Measurements from ENCODE around the gene EPHA1.

The EPHA1 gene

DNA sequence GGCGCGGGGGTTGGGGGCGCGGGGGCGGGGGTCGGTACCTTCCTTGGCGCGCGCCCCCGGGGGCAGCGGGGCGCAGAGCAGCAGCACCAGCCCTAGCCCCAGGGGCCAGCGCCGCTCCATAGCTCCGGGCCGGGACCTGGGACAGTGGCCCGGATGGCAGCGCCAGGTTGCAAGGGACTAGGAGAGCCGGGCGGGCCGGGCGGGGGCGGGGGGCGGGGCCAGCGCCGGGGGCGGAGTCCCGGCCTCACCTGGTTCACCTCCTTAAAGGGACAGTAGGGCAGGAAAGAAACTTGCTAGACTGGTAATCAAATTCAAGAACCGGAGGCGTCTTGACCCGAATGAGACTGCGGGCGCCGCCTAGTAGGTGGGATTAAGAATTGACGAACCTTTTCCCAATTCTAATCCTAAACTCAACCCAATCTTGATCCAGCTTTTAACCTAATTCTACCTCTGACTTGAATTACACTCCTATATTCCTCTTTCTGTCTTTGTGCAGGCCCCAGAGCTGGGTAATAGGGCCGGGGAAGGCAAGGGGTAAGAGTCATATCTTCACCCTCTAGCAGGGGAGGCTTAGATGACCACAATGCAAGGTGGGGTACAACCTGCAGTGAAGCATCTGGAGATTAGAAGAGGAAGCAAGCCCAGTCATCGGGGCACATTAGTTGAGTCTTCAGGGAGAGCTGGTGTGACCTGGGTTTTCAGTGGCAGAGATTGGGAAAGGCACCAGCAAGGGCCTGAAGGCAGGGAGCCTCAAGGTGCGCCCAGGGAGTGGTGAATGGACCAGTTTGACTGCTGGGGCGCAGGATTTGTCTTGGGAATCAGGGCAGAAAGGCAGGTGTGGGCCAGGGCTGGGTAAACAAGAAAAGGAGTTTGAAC, at the start of gene EPHA1:
Gene EPHA1, minus strand, starts transcription at position 171 of the 876 bp plus-strand sequence. Its CDS starts 51 bp downstream, at position 120.
- Histone ChIP-seq H3K4me1 (ENCODE audit: control insufficient read depth, insufficient read depth, low read length) (peaks cover 20% of the 10 kb centered on the region), H3K4me3 (ENCODE audit: low read length) (peak within 1 kb of the TSS; percentile 74), H3K27ac (ENCODE audit: low read length) (no peak within 1 kb of the TSS), H3K9me3 (ENCODE audit: control insufficient read depth, insufficient read depth, low read length) (no peaks in the 10 kb centered on the region), H3K36me3 (ENCODE audit: control insufficient read depth, insufficient read depth, low read length) (peaks cover 9% of the 10 kb centered on the region; the same call in 1 of the 2 replicates), H3K27me3 (ENCODE audit: control insufficient read depth, insufficient read depth, low read length) (no peaks in the 10 kb centered on the region)
- DNase-seq (ENCODE audit: low read depth, low spot score): peak; percentile 77
- WGBS (ENCODE audit: insufficient coverage, insufficient read length): no CpG with 5 or more reads among the region's 39 CpGs

DNA sequence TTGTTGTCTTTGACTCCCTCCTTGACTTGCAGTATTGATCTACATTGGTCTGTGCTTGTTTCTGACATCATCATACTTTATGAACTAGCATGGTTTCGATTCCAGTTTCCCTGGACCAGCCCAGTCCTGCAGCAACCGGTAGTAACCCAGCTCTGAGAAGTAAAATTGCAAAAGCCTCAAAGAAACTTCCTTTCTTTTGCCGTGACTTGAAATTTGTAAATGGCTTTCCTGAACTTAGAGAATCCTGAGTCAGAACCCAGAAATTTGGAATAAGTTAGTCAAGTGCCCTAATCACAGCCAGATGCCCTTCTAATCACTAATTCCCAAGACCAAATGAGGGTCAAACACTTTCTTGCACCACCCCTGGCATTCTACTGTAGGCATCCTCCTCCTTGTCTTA, 49.6 kb upstream of the EPHA1 start:
- no CpG with 5 or more reads among the region's 3 CpGs for WGBS (ENCODE audit: insufficient coverage, insufficient read length)
- Histone ChIP-seq H3K4me3 (ENCODE audit: low read length) (no peak overlapping the region), H3K4me1 (ENCODE audit: control insufficient read depth, insufficient read depth, low read length) (no peaks in the 10 kb centered on the region), H3K9me3 (ENCODE audit: control insufficient read depth, insufficient read depth, low read length) (peaks cover 1% of the 10 kb centered on the region; the same call in 1 of the 2 replicates), H3K36me3 (ENCODE audit: control insufficient read depth, insufficient read depth, low read length) (no peaks in the 10 kb centered on the region), H3K27me3 (ENCODE audit: control insufficient read depth, insufficient read depth, low read length) (no peaks in the 10 kb centered on the region), H3K27ac (ENCODE audit: low read length) (no peak overlapping the region)
- no peak for DNase-seq (ENCODE audit: low read depth, low spot score)

DNA sequence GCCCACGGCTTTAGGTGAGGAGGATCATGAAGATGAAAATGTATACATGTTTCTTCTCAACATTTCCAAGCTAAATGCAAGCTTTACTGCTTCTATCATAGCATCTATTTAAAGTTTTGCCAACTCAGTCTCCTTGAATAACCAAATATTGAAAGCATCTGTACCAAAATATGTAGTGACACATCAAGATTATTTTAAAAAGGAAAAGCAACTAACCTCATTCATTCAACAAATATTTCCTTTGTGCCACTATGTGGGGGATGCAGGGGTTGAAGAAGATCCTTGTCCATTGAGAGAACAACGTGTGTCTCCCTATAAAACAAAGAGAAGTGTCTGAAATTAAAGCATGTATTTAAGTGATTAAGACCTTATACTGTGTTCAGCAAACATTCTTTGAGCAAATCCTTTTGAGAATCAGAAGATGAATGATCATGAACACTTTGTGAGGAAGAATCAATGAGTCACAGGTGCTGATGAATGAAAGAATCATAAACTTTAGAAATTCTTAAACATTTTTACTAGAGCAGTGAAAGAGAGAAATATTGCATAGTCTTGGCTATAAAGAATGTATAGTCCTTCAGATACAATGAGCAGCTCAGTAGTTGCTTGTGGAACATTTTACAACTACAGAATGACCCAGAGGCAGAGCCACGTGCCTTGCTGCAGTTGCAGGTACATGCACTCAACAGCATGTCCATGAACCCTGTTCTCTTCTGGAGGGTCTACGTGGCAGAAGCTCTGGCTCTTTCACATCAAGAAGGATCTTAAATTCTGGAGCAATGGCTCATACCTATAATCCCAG, 48.5 kb upstream of the EPHA1 start:
- Histone ChIP-seq H3K27ac (ENCODE audit: low read length) (no peak overlapping the region), H3K4me3 (ENCODE audit: low read length) (no peak overlapping the region), H3K4me1 (ENCODE audit: control insufficient read depth, insufficient read depth, low read length) (no peaks in the 10 kb centered on the region), H3K36me3 (ENCODE audit: control insufficient read depth, insufficient read depth, low read length) (no peaks in the 10 kb centered on the region), H3K9me3 (ENCODE audit: control insufficient read depth, insufficient read depth, low read length) (peaks cover 1% of the 10 kb centered on the region; the same call in 1 of the 2 replicates), H3K27me3 (ENCODE audit: control insufficient read depth, insufficient read depth, low read length) (no peaks in the 10 kb centered on the region)
- DNase-seq (ENCODE audit: low read depth, low spot score): no peak
- no CpG with 5 or more reads among the region's 4 CpGs for WGBS (ENCODE audit: insufficient coverage, insufficient read length)

DNA sequence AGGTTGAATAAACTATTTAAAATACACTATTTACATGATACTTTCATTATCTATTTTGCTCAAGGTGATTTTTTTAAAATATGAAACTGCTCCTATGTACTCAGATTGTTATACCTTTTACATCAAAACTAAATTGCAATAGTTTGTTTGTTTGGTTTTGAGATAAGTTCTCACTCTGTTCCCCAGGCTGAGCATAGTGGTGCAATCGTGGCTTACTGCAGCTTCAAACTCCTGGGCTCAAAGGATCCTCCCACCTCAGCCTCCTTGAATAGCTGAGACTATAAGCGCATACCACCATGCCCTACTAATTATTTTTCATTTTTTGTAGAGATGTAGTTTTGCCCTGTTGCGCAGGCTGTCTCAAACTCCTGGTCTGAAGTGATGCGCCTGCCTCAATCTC, 47.3 kb upstream of the EPHA1 start:
- no peak for DNase-seq (ENCODE audit: low read depth, low spot score)
- no peaks in the 10 kb centered on the region for H3K27me3 ChIP-seq (ENCODE audit: control insufficient read depth, insufficient read depth, low read length)
- no peaks in the 10 kb centered on the region for H3K9me3 ChIP-seq (ENCODE audit: control insufficient read depth, insufficient read depth, low read length)
- no CpG with 5 or more reads among the region's 4 CpGs for WGBS (ENCODE audit: insufficient coverage, insufficient read length)
- H3K27ac ChIP-seq (ENCODE audit: low read length): no peak overlapping the region
- H3K4me1 ChIP-seq (ENCODE audit: control insufficient read depth, insufficient read depth, low read length): no peaks in the 10 kb centered on the region
- no peaks in the 10 kb centered on the region for H3K36me3 ChIP-seq (ENCODE audit: control insufficient read depth, insufficient read depth, low read length)
- no peak overlapping the region for H3K4me3 ChIP-seq (ENCODE audit: low read length)

DNA sequence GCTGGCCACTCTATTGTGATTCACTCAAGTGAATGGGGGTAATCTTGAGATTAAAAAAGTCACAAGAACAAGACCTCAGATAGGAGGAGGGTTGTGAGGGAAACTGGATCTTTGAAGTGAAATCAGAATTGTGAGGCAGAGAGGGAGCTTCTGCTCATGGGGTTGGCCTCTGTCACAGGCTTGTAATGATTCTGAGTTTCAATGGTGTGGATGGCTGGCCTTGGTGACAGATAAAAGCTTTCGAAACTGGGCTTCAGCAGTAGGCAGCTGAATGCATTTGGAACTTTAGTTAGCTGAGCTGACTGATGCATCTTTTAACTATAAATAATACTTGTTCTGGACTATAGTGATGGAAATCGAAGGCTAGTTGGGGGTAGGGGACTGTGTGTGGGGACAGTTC, 46.8 kb upstream of the EPHA1 start:
- DNase-seq (ENCODE audit: low read depth, low spot score): no peak
- H3K27me3 ChIP-seq (ENCODE audit: control insufficient read depth, insufficient read depth, low read length): no peaks in the 10 kb centered on the region
- H3K36me3 ChIP-seq (ENCODE audit: control insufficient read depth, insufficient read depth, low read length): no peaks in the 10 kb centered on the region
- H3K4me3 ChIP-seq (ENCODE audit: low read length): no peak overlapping the region
- WGBS (ENCODE audit: insufficient coverage, insufficient read length): no CpG with 5 or more reads among the region's 2 CpGs
- H3K4me1 ChIP-seq (ENCODE audit: control insufficient read depth, insufficient read depth, low read length): no peaks in the 10 kb centered on the region
- no peaks in the 10 kb centered on the region for H3K9me3 ChIP-seq (ENCODE audit: control insufficient read depth, insufficient read depth, low read length)
- no peak overlapping the region for H3K27ac ChIP-seq (ENCODE audit: low read length)

DNA sequence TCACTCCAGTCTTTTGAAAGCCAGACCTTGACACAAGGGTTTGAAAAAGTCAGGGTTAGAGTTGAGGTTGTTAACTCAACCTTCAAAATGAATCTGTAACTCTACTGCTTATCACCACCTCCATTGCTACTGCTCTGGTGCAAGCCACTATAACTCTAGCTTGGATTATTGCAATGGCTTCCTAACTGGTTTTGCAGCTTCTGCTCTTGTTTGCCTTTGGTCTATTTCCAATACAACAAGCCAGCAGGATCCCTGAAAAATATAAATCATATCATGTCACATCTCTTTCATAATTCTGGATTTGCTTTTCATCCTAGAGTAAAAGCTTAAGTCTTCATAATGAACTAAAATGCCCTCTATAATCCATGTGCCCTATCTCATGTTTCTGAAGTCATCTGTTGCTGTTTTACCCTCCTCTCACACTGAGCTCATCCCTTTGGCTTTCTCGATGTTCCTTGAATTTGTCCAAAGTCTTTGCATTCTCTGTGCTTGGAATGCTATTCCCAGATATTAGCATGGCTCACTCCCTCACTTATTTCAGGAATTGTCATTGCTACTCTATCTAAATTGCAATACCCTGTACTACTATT, 45.5 kb upstream of the EPHA1 start:
- no CpG with 5 or more reads among the region's 1 CpG for WGBS (ENCODE audit: insufficient coverage, insufficient read length)
- H3K36me3 ChIP-seq (ENCODE audit: control insufficient read depth, insufficient read depth, low read length): no peaks in the 10 kb centered on the region
- no peak for DNase-seq (ENCODE audit: low read depth, low spot score)
- H3K27me3 ChIP-seq (ENCODE audit: control insufficient read depth, insufficient read depth, low read length): no peaks in the 10 kb centered on the region
- no peak overlapping the region for H3K27ac ChIP-seq (ENCODE audit: low read length)
- no peak overlapping the region for H3K4me3 ChIP-seq (ENCODE audit: low read length)
- no peaks in the 10 kb centered on the region for H3K9me3 ChIP-seq (ENCODE audit: control insufficient read depth, insufficient read depth, low read length)
- no peaks in the 10 kb centered on the region for H3K4me1 ChIP-seq (ENCODE audit: control insufficient read depth, insufficient read depth, low read length)

DNA sequence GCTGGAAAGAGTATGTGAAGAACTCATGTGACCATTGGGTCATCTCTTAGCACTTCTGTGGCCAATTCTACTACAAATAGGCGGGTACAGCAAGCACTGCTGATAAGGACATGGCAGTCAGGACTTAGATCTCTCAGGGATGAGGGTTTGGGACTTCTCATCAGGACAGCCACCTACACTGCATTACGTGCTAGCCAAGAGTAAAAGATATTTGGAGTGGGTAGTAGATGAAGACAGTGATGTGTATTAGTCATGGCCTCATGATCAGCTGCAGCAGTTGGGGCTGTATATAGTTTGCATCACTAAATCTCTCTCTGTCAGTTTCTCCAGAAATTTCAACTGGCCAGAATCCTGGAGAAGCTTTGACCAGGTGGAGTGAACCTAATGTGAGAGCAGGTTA, 43.8 kb upstream of the EPHA1 start:
- Histone ChIP-seq H3K4me1 (ENCODE audit: control insufficient read depth, insufficient read depth, low read length) (no peaks in the 10 kb centered on the region; the same call in 1 of the 2 replicates), H3K27ac (ENCODE audit: low read length) (no peak overlapping the region), H3K27me3 (ENCODE audit: control insufficient read depth, insufficient read depth, low read length) (no peaks in the 10 kb centered on the region), H3K9me3 (ENCODE audit: control insufficient read depth, insufficient read depth, low read length) (no peaks in the 10 kb centered on the region), H3K36me3 (ENCODE audit: control insufficient read depth, insufficient read depth, low read length) (no peaks in the 10 kb centered on the region), H3K4me3 (ENCODE audit: low read length) (no peak overlapping the region)
- no peak for DNase-seq (ENCODE audit: low read depth, low spot score)
- WGBS (ENCODE audit: insufficient coverage, insufficient read length): no CpG with 5 or more reads among the region's 2 CpGs

DNA sequence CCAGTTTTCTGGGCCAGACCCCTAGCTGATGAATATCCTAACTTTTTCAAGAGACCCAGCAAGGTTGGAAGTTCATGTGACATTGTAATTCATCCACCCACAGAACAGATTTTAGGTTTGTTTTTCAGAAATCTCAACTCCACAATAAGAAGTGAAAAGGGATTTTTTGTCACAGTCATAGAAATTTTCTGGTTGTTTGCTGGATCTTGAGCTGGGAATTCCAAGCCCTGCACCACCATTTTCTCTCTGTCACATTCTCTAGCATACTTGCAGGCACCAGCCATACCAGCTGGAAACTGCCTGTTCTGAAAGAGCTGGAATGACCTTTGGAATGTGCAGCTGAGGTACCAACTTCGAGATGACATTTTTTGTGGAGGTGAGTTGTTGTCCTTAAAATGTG, 43.1 kb upstream of the EPHA1 start:
- no peaks in the 10 kb centered on the region for H3K36me3 ChIP-seq (ENCODE audit: control insufficient read depth, insufficient read depth, low read length)
- no peak overlapping the region for H3K4me3 ChIP-seq (ENCODE audit: low read length)
- WGBS (ENCODE audit: insufficient coverage, insufficient read length): no CpG with 5 or more reads among the region's 1 CpG
- H3K27ac ChIP-seq (ENCODE audit: low read length): no peak overlapping the region
- no peaks in the 10 kb centered on the region for H3K27me3 ChIP-seq (ENCODE audit: control insufficient read depth, insufficient read depth, low read length)
- H3K4me1 ChIP-seq (ENCODE audit: control insufficient read depth, insufficient read depth, low read length): no peaks in the 10 kb centered on the region; the same call in 1 of the 2 replicates
- H3K9me3 ChIP-seq (ENCODE audit: control insufficient read depth, insufficient read depth, low read length): no peaks in the 10 kb centered on the region
- no peak for DNase-seq (ENCODE audit: low read depth, low spot score)

DNA sequence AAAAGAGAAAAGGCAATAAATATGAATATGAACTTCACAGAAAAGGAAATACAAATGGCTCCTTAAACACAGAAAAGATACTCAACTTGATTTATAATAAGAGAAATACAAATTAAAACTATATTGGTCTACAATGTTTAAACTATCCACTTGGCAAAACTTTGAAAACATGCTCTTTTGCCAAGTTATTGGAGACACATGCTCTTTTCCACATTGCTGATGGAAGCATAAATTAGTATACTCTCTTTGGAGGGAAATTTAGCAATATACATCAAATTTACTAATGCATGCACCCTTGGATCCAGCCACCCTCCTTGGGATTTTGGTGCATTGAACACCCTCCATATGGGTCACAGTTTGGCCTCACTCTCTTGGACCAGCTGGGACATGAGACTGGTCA, 42.5 kb upstream of the EPHA1 start:
- H3K36me3 ChIP-seq (ENCODE audit: control insufficient read depth, insufficient read depth, low read length): no peaks in the 10 kb centered on the region
- H3K27ac ChIP-seq (ENCODE audit: low read length): no peak overlapping the region
- DNase-seq (ENCODE audit: low read depth, low spot score): no peak
- no peaks in the 10 kb centered on the region; the same call in 1 of the 2 replicates for H3K4me1 ChIP-seq (ENCODE audit: control insufficient read depth, insufficient read depth, low read length)
- no peaks in the 10 kb centered on the region for H3K9me3 ChIP-seq (ENCODE audit: control insufficient read depth, insufficient read depth, low read length)
- H3K27me3 ChIP-seq (ENCODE audit: control insufficient read depth, insufficient read depth, low read length): no peaks in the 10 kb centered on the region
- no peak overlapping the region for H3K4me3 ChIP-seq (ENCODE audit: low read length)

DNA sequence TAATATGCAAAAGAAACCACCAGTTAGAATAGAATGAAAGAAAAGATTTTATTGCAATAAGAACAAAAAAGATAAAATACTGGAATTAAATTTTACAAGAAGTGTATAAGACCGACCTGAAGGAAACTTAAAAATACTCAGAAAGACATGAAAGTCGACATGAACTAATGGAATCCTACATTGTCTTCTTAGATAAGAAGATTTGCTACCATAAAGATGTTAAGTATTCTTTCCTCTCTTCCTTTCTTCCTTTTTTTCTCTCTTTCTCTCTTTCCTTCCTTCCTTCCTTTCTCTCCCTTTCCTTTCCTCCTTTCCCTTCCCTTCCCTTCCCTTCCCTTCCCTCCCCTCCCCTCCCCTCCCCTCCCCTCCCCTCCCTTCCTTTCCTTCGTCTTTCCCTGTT, 41.1 kb upstream of the EPHA1 start:
- Histone ChIP-seq H3K9me3 (ENCODE audit: control insufficient read depth, insufficient read depth, low read length) (no peaks in the 10 kb centered on the region), H3K36me3 (ENCODE audit: control insufficient read depth, insufficient read depth, low read length) (no peaks in the 10 kb centered on the region), H3K4me3 (ENCODE audit: low read length) (no peak overlapping the region), H3K27ac (ENCODE audit: low read length) (no peak overlapping the region), H3K4me1 (ENCODE audit: control insufficient read depth, insufficient read depth, low read length) (no peaks in the 10 kb centered on the region; the same call in 1 of the 2 replicates), H3K27me3 (ENCODE audit: control insufficient read depth, insufficient read depth, low read length) (no peaks in the 10 kb centered on the region)
- no peak for DNase-seq (ENCODE audit: low read depth, low spot score)
- WGBS (ENCODE audit: insufficient coverage, insufficient read length): no CpG with 5 or more reads among the region's 3 CpGs
